ENCODE results near the gene UBIAD1.

The UBIAD1 gene

DNA sequence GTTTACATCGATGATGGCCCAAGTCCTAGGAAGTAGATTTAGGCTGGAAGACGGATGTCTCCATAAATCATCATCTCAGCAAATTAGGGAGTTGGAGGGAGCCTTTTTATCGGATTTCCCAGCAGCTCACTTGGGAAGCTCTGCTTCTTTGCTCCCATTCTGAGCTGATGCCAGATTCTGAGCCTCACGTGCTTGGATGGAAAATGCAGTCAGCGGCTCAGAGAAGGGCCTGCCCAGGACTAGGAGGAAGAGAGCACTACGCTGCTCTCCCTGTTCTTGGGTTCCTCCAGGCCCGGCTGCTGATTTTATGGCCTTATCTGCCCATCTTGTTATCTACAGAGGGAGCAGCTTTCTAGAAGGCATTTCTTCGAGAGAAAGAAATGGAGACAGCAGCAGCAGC lies 42.0 kb downstream of the UBIAD1 start:
- Histone ChIP-seq H3K9me3 (ENCODE audit: control insufficient read depth, low read length) (no peaks in the 10 kb centered on the region), H3K79me2 (no peaks in the 10 kb centered on the region), H3K4me3 (ENCODE audit: low read depth, low read length) (no peak overlapping the region), H2AFZ (no peak overlapping the region), H3K4me1 (no peaks in the 10 kb centered on the region), H3K36me3 (ENCODE audit: control insufficient read depth, insufficient read depth, low read length) (no peaks in the 10 kb centered on the region), H3K4me2 (ENCODE audit: low read length) (no peak overlapping the region), H3K27ac (no peak overlapping the region), H3K9ac (no peak overlapping the region), H3K27me3 (ENCODE audit: control insufficient read depth, insufficient read depth, low read length) (no peaks in the 10 kb centered on the region)
- TF ChIP-seq, protein P1, sequence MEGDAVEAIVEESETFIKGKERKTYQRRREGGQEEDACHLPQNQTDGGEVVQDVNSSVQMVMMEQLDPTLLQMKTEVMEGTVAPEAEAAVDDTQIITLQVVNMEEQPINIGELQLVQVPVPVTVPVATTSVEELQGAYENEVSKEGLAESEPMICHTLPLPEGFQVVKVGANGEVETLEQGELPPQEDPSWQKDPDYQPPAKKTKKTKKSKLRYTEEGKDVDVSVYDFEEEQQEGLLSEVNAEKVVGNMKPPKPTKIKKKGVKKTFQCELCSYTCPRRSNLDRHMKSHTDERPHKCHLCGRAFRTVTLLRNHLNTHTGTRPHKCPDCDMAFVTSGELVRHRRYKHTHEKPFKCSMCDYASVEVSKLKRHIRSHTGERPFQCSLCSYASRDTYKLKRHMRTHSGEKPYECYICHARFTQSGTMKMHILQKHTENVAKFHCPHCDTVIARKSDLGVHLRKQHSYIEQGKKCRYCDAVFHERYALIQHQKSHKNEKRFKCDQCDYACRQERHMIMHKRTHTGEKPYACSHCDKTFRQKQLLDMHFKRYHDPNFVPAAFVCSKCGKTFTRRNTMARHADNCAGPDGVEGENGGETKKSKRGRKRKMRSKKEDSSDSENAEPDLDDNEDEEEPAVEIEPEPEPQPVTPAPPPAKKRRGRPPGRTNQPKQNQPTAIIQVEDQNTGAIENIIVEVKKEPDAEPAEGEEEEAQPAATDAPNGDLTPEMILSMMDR (IDR thresholded peaks at IDR 0.05) = no peak

DNA sequence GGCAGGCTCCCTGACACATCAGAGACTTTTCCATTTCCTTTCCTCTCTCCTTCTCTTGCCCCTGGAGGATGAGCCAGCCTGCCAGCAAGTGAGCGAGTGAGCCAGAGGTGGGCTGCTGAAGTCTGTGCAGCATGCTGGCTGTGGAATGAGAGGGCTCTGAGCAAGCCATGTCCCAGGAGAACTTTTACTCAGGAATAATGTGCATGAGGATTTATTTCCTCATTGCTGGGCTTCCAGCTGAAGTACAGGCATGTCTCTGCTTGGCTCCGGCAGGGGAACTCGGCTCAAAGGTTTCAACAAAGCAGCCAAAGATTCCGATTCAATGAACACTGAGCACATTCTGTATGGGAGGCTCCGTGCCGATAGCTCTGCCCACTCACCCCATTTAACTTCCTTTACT lies 43.7 kb downstream of the UBIAD1 start:
- TF ChIP-seq, protein P1 (IDR thresholded peaks at IDR 0.05) = no peak
- Histone ChIP-seq H3K4me3 (ENCODE audit: low read depth, low read length) (no peak overlapping the region), H3K27ac (no peak overlapping the region), H3K79me2 (no peaks in the 10 kb centered on the region), H3K4me1 (no peaks in the 10 kb centered on the region), H3K4me2 (ENCODE audit: low read length) (no peak overlapping the region), H3K27me3 (ENCODE audit: control insufficient read depth, insufficient read depth, low read length) (no peaks in the 10 kb centered on the region), H3K36me3 (ENCODE audit: control insufficient read depth, insufficient read depth, low read length) (no peaks in the 10 kb centered on the region), H3K9ac (no peak overlapping the region), H3K9me3 (ENCODE audit: control insufficient read depth, low read length) (no peaks in the 10 kb centered on the region), H2AFZ (no peak overlapping the region)

DNA sequence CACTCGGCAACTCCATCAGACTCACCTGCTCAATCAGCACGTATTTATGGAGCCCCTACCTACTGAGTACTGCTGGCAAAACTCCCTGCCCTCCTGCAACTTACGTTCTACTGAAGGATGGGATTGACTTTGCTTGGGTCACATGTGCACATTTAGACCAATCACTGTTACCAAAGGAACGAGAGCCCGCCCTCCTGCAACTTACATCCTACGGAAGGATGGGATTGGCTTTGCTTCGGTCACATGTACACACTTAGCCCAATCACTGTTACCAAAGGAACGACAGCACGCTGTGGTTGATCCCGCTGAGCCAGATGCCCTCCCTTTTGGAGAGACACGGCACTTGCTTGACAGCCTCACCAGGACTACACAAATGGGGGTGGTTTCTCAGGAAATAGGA lies 46.0 kb downstream of the UBIAD1 start:
- Histone ChIP-seq H3K4me3 (ENCODE audit: low read depth, low read length) (no peak overlapping the region), H3K4me1 (no peaks in the 10 kb centered on the region), H3K36me3 (ENCODE audit: control insufficient read depth, insufficient read depth, low read length) (no peaks in the 10 kb centered on the region), H2AFZ (no peak overlapping the region), H3K4me2 (ENCODE audit: low read length) (no peak overlapping the region), H3K9ac (no peak overlapping the region), H3K79me2 (no peaks in the 10 kb centered on the region), H3K27ac (no peak overlapping the region), H3K27me3 (ENCODE audit: control insufficient read depth, insufficient read depth, low read length) (no peaks in the 10 kb centered on the region), H3K9me3 (ENCODE audit: control insufficient read depth, low read length) (no peaks in the 10 kb centered on the region)
- TF ChIP-seq, protein P1 (IDR thresholded peaks at IDR 0.05) = no peak

DNA sequence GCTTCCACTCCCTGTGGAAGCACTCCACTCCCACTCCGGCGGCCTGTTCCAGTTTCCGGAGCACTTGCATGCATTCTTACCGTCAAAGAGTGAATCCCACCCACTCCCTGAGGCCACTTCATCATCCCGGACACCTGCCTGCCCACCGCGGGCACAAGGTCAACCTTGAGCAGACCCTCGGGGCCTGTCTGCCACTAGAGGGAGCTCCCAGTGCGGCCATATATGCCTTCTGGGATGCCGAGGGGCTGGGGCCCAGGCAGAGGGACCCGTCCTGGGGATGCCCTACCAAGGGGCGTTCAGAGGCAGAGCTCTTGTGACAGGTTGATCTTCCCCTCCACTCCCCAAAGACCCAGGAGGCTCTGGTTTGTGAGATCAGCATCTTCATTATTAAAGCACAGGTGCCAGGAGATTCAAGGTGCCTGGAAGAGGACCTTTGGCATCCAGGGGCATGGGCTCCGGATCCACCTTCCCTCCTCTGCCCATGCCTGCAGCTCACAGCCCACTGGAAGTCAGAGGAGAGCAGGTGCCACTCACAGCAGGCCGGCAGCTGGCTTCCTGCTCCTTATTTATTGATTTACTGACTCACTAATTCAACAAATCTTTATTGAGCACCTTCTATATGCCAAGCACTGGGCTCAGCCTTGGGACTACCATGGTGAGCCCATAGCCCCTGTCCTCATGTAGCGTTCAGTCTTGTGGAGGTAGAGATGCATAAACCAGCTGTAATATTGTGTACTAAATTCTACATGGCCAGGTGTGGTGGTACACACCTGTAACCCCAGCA lies 47.3 kb downstream of the UBIAD1 start:
- Histone ChIP-seq H3K27me3 (ENCODE audit: control insufficient read depth, insufficient read depth, low read length) (no peaks in the 10 kb centered on the region), H3K4me1 (no peaks in the 10 kb centered on the region), H3K4me3 (ENCODE audit: low read depth, low read length) (no peak overlapping the region), H3K27ac (no peak overlapping the region), H3K79me2 (no peaks in the 10 kb centered on the region), H3K9ac (no peak overlapping the region), H3K36me3 (ENCODE audit: control insufficient read depth, insufficient read depth, low read length) (no peaks in the 10 kb centered on the region), H3K9me3 (ENCODE audit: control insufficient read depth, low read length) (no peaks in the 10 kb centered on the region), H3K4me2 (ENCODE audit: low read length) (no peak overlapping the region), H2AFZ (no peak overlapping the region)
- TF ChIP-seq, protein P1 (IDR thresholded peaks at IDR 0.05) = peak; percentile 18
